ENCODE measurements around the gene PLS1.
"Not testable (repeated sequence)": the region's sequence is repeated elsewhere in the genome, so short reads cannot be mapped to it uniquely, and the experiment has no call there.

The PLS1 gene

GRCh38 chr3:142597906-142598305 lies 1.7 kb downstream of the PLS1 start:
- H3K27ac ChIP-seq = no peak overlapping the region
- TF ChIP-seq CTCF (IDR thresholded peaks at IDR 0.05) = no peak
- no peaks in the 10 kb centered on the region for H3K9me3 ChIP-seq
- H3K36me3 ChIP-seq = no peaks in the 10 kb centered on the region
- H3K4me1 ChIP-seq (ENCODE audit: control insufficient read depth in 1 of 2, insufficient read depth in 1 of 2, low read depth in 1 of 2, low read length in 1 of 2) = peaks cover 31 to 32% of the 10 kb centered on the region in 2 experiments
- H3K4me3 ChIP-seq (ENCODE audit: low read depth in 1 of 2, low read length in 1 of 2) = no peak overlapping the region
- H3K27me3 ChIP-seq = no peaks in the 10 kb centered on the region

- Histone ChIP-seq H3K27me3 (no peaks in the 10 kb centered on the region), H3K36me3 (no peaks in the 10 kb centered on the region)
- no peak for TF ChIP-seq CTCF (IDR thresholded peaks at IDR 0.05)
These were observed 5.5 kb downstream of the PLS1 start for GRCh38 chr3:142601713-142602112.

GRCh38 chr3:142602619-142603385 lies 6.6 kb downstream of the PLS1 start:
- peaks cover 10 to 12% of the 10 kb centered on the region in 2 experiments for H3K4me1 ChIP-seq (ENCODE audit: control insufficient read depth in 1 of 2, insufficient read depth in 1 of 2, low read depth in 1 of 2, low read length in 1 of 2)
- no peaks in the 10 kb centered on the region for H3K9me3 ChIP-seq
- no peak overlapping the region for H3K4me3 ChIP-seq (ENCODE audit: low read depth in 1 of 2, low read length in 1 of 2)
- no peak overlapping the region for H3K27ac ChIP-seq
- no peaks in the 10 kb centered on the region for H3K27me3 ChIP-seq
- no peak for TF ChIP-seq CTCF (IDR thresholded peaks at IDR 0.05)
- no peaks in the 10 kb centered on the region for H3K36me3 ChIP-seq

More at GRCh38 chr3:142601713-142602112, 5.5 kb downstream of the PLS1 start:
- Histone ChIP-seq H3K4me3 (ENCODE audit: low read depth in 1 of 2, low read length in 1 of 2) (no peak overlapping the region), H3K27ac (no peak overlapping the region), H3K4me1 (ENCODE audit: control insufficient read depth in 1 of 2, insufficient read depth in 1 of 2, low read depth in 1 of 2, low read length in 1 of 2) (peaks cover 17 to 20% of the 10 kb centered on the region in 2 experiments), H3K9me3 (no peaks in the 10 kb centered on the region)

GRCh38 chr3:142603386-142603705 lies 7.2 kb downstream of the PLS1 start:
- not testable (repeated sequence) for H3K36me3 ChIP-seq; H3K4me3 ChIP-seq (ENCODE audit: low read depth in 1 of 2, low read length in 1 of 2); H3K27me3 ChIP-seq; H3K4me1 ChIP-seq (ENCODE audit: control insufficient read depth in 1 of 2, insufficient read depth in 1 of 2, low read depth in 1 of 2, low read length in 1 of 2); H3K27ac ChIP-seq; H3K9me3 ChIP-seq

- TF ChIP-seq CTCF (IDR thresholded peaks at IDR 0.05) = no peak
- H3K27me3 ChIP-seq = no peaks in the 10 kb centered on the region
- H3K4me1 ChIP-seq (ENCODE audit: control insufficient read depth in 1 of 2, insufficient read depth in 1 of 2, low read depth in 1 of 2, low read length in 1 of 2) = no peaks in the 10 kb centered on the region
- H3K4me3 ChIP-seq (ENCODE audit: low read depth in 1 of 2, low read length in 1 of 2) = no peak overlapping the region
- H3K36me3 ChIP-seq = no peaks in the 10 kb centered on the region
- no peak overlapping the region for H3K27ac ChIP-seq
- no peaks in the 10 kb centered on the region for H3K9me3 ChIP-seq
These were observed 8.7 kb downstream of the PLS1 start for GRCh38 chr3:142604940-142605339.

GRCh38 chr3:142608631-142609030 lies 12.4 kb downstream of the PLS1 start:
- no peak for TF ChIP-seq CTCF (IDR thresholded peaks at IDR 0.05)
- H3K27ac ChIP-seq = no peak overlapping the region
- H3K36me3 ChIP-seq = no peaks in the 10 kb centered on the region
- H3K27me3 ChIP-seq = no peaks in the 10 kb centered on the region
- H3K9me3 ChIP-seq = no peaks in the 10 kb centered on the region
- no peaks in the 10 kb centered on the region for H3K4me1 ChIP-seq (ENCODE audit: control insufficient read depth in 1 of 2, insufficient read depth in 1 of 2, low read depth in 1 of 2, low read length in 1 of 2)
- H3K4me3 ChIP-seq (ENCODE audit: low read depth in 1 of 2, low read length in 1 of 2) = no peak overlapping the region
